Natural killer cell treated with Interleukin-12 subunit alpha and Interleukin-12 subunit beta and Interleukin-15 and Interleukin-18, amount 100 ng/mL, for 72 hours (primary cell): ENCODE data around the gene NCKAP5L. TPM values are rescaled to one million over a fixed set of nuclear protein-coding genes. Genes with fewer than 3 reads are reported as not detected.

Experiments
- ATAC-seq, 2 donors: fragments of 150-1000 bp; cut with Tn5 transposase in 1 of 2; sonication (Bioruptor Pico), chemical (Tn5 transposase) in 1 of 2; 2 replicates each; pipeline ENCODE4 v1.10.0; 2021
- DNase-seq: peaks from one replicate; pipeline ENCODE4 v3.0.0; 2022; ENCODE audit warnings: low spot score
- H3K27ac Mint-ChIP-seq, 2 donors: 1 replicate in 1 of 2; 2 replicates in 1 of 2; pipeline ENCODE4 v1.8.0; 2022; ENCODE audit warnings: mixed read lengths in 2 of 2, mild to moderate bottlenecking in 1 of 2, moderate library complexity in 1 of 2
- H3K27me3 Mint-ChIP-seq, 2 donors: 1 replicate in 1 of 2; 2 replicates in 1 of 2; pipeline ENCODE4 v1.8.0; 2022; ENCODE audit warnings: mixed read lengths in 2 of 2
- H3K36me3 Mint-ChIP-seq: one replicate; pipeline ENCODE4 v1.8.0; 2022; ENCODE audit warnings: mixed read lengths
- H3K4me1 Mint-ChIP-seq, 2 donors: 1 replicate in 1 of 2; 2 replicates in 1 of 2; pipeline ENCODE4 v1.8.0; 2022; ENCODE audit warnings: low read depth in 2 of 2, mixed read lengths in 2 of 2, mild to moderate bottlenecking in 1 of 2
- H3K4me3 Mint-ChIP-seq: one replicate; pipeline ENCODE4 v1.8.0; 2022; ENCODE audit warnings: mixed read lengths
- H3K9me3 Mint-ChIP-seq: 2 replicates; pipeline ENCODE4 v1.8.0; 2022; ENCODE audit warnings: mixed read lengths
- total RNA-seq, 2 donors: library from RNA; stranded (reverse); gene quantifications; one replicate each; pipeline ENCODE4 v1.2.3, GENCODE V29; 2022

Gene NCKAP5L
- total RNA-seq, 2 donors from 2014 or later, result 1.9 to 4.4 TPM

- Mint-ChIP-seq H3K27ac (peak overlapping the region; percentile 69 to 87), H3K36me3 (peaks cover 8% of the 10 kb centered on the region)
Measured at GRCh38 chr12:49750027-49750995, 77.9 kb downstream of the NCKAP5L start.

GRCh38 chr12:49748800-49749199 lies 79.4 kb downstream of the NCKAP5L start:
- peaks cover 57 to 64% of the 10 kb centered on the region in 2 donors for H3K4me1 Mint-ChIP-seq
- no peaks in the 10 kb centered on the region for H3K9me3 Mint-ChIP-seq
- peak overlapping the region; percentile 52 for H3K4me3 Mint-ChIP-seq
- no peaks in the 10 kb centered on the region for H3K27me3 Mint-ChIP-seq
- ATAC-seq, result no peak
- no peak for DNase-seq
- peak overlapping the region; percentile 69 to 87 for H3K27ac Mint-ChIP-seq
- peaks cover 16% of the 10 kb centered on the region for H3K36me3 Mint-ChIP-seq

More at GRCh38 chr12:49750027-49750995, 77.9 kb downstream of the NCKAP5L start:
- no peaks in the 10 kb centered on the region for H3K9me3 Mint-ChIP-seq
- H3K27me3 Mint-ChIP-seq, result no peaks in the 10 kb centered on the region
- peaks cover 53 to 56% of the 10 kb centered on the region in 2 donors for H3K4me1 Mint-ChIP-seq
- ATAC-seq, result peak; percentile 98
- peak overlapping the region; percentile 52 for H3K4me3 Mint-ChIP-seq
- DNase-seq, result peak; percentile 64

- Mint-ChIP-seq H3K9me3 (no peaks in the 10 kb centered on the region), H3K27me3 (no peaks in the 10 kb centered on the region), H3K4me3 (no peak overlapping the region), H3K36me3 (peaks cover 17% of the 10 kb centered on the region), H3K27ac (peak overlapping the region; percentile 69 to 87), H3K4me1 (peaks cover 58 to 64% of the 10 kb centered on the region in 2 donors)
- ATAC-seq (no peak), DNase-seq (no peak)
Measured at GRCh38 chr12:49748306-49748705, 79.9 kb downstream of the NCKAP5L start.

- Mint-ChIP-seq H3K4me3 (peak overlapping the region; percentile 94), H3K9me3 (no peaks in the 10 kb centered on the region), H3K27me3 (no peaks in the 10 kb centered on the region), H3K27ac (peak overlapping the region; percentile 92 to 94), H3K36me3 (peaks cover 15% of the 10 kb centered on the region), H3K4me1 (peaks cover 54 to 56% of the 10 kb centered on the region in 2 donors)
- no peak for DNase-seq
- ATAC-seq, result no peak
Measured at GRCh38 chr12:49744363-49744885, 83.8 kb downstream of the NCKAP5L start.

- H3K4me1 Mint-ChIP-seq, result peaks cover 40 to 45% of the 10 kb centered on the region in 2 donors
- peak overlapping the region; percentile 94 for H3K4me3 Mint-ChIP-seq
- ATAC-seq (peak; percentile 86 to 87), DNase-seq (peak; percentile 94)
- peak overlapping the region; percentile 92 to 94 for H3K27ac Mint-ChIP-seq
- peaks cover 0 to 4% of the 10 kb centered on the region in 2 donors for H3K27me3 Mint-ChIP-seq
- H3K36me3 Mint-ChIP-seq, result peaks cover 15% of the 10 kb centered on the region
- no peaks in the 10 kb centered on the region for H3K9me3 Mint-ChIP-seq
Measured at GRCh38 chr12:49741882-49742620, 86.2 kb downstream of the NCKAP5L start.

Other genes starting within 250 kb of the NCKAP5L start
- 1 to 10 TPM; 2.0 to 2.3 TPM for gene FAM186B, start 222.8 kb downstream of the NCKAP5L start, total RNA-seq
- gene PRPF40B, start 204.9 kb downstream of the NCKAP5L start, total RNA-seq, result 10 to 100 TPM in 1 of 2 donors, 1 to 10 TPM in 1; 6.2 to 12.4 TPM
- gene FMNL3, start 121.0 kb downstream of the NCKAP5L start, total RNA-seq, result 100 to 1,000 TPM in 1 of 2 donors, 10 to 100 TPM in 1; 86.9 to 123 TPM
- gene TMBIM6, start 86.9 kb downstream of the NCKAP5L start, total RNA-seq, result 100 to 1,000 TPM; 357 to 452 TPM
- gene BCDIN3D, start 14.7 kb upstream of the NCKAP5L start, total RNA-seq, result 1 to 10 TPM; 5.9 to 6.8 TPM
- gene FAIM2, start 75.5 kb upstream of the NCKAP5L start, total RNA-seq, result under 1 TPM in 1 of 2 donors, not detected in 1; 0.50 TPM
- not detected for gene AQP2, start 122.3 kb upstream of the NCKAP5L start, total RNA-seq
- gene AQP5, start 133.5 kb upstream of the NCKAP5L start, total RNA-seq, result not detected
- not detected for gene AQP6, start 144.5 kb upstream of the NCKAP5L start, total RNA-seq
- 100 to 1,000 TPM in 1 of 2 donors, 10 to 100 TPM in 1; 72.2 to 107 TPM for gene RACGAP1, start 197.1 kb upstream of the NCKAP5L start, total RNA-seq
- gene ASIC1, start 229.2 kb upstream of the NCKAP5L start, total RNA-seq, result under 1 TPM in 1 of 2 donors, not detected in 1; 0.17 TPM